Neural cell (in vitro differentiated cells): ENCODE results near the gene CES2.

Source experiments
- CTCF ChIP-seq: fragments of 450-650 bp; IDR thresholded peaks from 2 replicates; pipeline ENCODE4 v1.5.1; 2014; ENCODE audit warnings: antibody characterized with exemption, mild to moderate bottlenecking, moderate library complexity; ENCODE audit not compliant: poor library complexity, severe bottlenecking
- EP300 ChIP-seq: fragments of 450-650 bp; conservative IDR thresholded peaks from 2 replicates; pipeline ENCODE4 v1.6.1; 2014; ENCODE audit warnings: antibody characterized with exemption, mild to moderate bottlenecking, moderate library complexity; ENCODE audit not compliant: poor library complexity, severe bottlenecking
- EZH2 ChIP-seq: fragments of 200-600, 300-800 bp; shearing (Covaris generic), sonication (generic); IDR thresholded peaks from 2 replicates; pipeline ENCODE4 v1.6.1; 2014; ENCODE audit warnings: antibody characterized with exemption, low read length, borderline replicate concordance, mild to moderate bottlenecking; ENCODE audit not compliant: insufficient read depth, poor library complexity, severe bottlenecking
- POLR2AphosphoS5 ChIP-seq: IDR thresholded peaks from 2 replicates; pipeline ENCODE4 v1.6.1; 2012
- RAD21 ChIP-seq: fragments of 450-650 bp; conservative IDR thresholded peaks from 2 replicates; pipeline ENCODE4 v1.6.1; 2014; ENCODE audit warnings: antibody characterized with exemption, mild to moderate bottlenecking, moderate library complexity
- REST ChIP-seq: IDR thresholded peaks from 2 replicates; pipeline ENCODE4 v1.6.1; 2012; ENCODE audit warnings: borderline replicate concordance
- SMC3 ChIP-seq: fragments of 450-650 bp; conservative IDR thresholded peaks from 2 replicates; pipeline ENCODE4 v1.6.1; 2014; ENCODE audit warnings: antibody characterized with exemption, mild to moderate bottlenecking, moderate library complexity; ENCODE audit not compliant: poor library complexity
- TAF1 ChIP-seq: IDR thresholded peaks from 2 replicates; pipeline ENCODE4 v1.6.1; 2012; ENCODE audit warnings: low read depth

GRCh38 chr16:66932076-66932475 is 3.2 kb upstream of the CES2 start:
- TF ChIP-seq CTCF (no peak), TAF1 (no peak), EP300 (no peak), POLR2AphosphoS5 (no peak), RAD21 (no peak), EZH2 (no peak), REST (no peak), SMC3 (no peak)
